Measurements from ENCODE around the gene GLS.
"Not testable (repeated sequence)": the region's sequence is repeated elsewhere in the genome, so short reads cannot be mapped to it uniquely, and the experiment has no call there.

Gene GLS

GRCh38 chr2:190935054-190935453 lies 54.4 kb downstream of the GLS start:
- DNase-seq (ENCODE audit: low spot score): no peak

GRCh38 chr2:190938771-190939335 lies 58.2 kb downstream of the GLS start:
- no peak for DNase-seq (ENCODE audit: low spot score)

DNA sequence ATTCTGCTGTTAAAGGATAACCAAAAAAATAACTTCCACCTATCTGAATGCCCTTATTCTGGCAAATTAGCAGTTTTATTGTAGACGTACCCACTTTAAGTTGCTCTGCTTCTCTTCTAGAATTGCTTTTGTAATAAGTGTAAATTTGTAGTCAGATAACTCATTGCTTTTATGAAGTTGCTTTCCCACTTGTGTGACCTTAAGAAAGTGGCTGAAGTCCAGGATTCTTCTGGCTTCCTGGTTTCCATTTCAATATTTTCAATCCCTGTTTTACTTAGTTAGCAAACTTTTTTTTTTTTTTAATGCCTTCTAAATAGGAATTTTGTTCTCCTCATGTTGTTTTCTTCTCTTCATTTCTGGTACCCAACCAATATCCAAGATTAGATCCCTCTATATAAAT lies 59.8 kb downstream of the GLS start:
- no peak for DNase-seq (ENCODE audit: low spot score)

GRCh38 chr2:190941571-190941970 lies 61.0 kb downstream of the GLS start:
- no peak for DNase-seq (ENCODE audit: low spot score)

DNA sequence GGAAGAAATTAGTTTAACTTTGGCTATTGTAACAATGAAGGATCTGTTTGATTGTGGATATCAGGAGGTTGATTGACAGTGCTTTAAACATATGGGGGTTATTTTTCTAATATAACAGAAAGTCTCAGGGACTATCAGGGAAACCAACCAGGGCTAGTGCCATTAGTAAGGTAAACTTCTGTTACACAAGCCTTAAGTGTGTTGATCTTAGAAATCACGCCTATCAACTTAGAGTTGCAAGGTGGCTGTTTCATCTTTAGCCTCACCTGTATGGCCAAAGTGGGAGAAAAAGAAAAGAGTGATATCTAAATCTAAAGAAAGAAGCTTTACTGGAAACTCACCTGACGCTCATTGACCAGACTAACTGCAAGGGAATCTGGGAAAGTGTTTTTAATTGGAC lies 62.1 kb downstream of the GLS start:
- no peak for DNase-seq (ENCODE audit: low spot score)

DNA sequence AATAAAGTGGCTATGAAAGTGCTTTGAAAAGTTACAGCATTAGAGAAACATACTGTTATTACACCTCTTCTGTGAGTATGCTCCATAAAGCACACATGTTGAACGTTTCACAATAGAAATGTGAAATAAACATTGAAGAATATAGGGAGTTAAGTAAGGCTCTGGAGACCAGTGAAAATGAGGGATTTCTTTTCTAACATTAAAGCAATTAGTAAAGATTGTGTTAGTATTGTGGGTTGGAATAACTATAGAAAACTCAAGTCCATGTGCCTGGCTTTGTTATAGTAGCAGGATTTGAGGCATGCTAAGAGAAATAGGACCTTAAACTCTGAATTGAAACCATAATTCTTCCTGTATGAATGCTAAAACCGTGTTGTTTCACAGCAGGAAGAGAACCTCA lies 63.1 kb downstream of the GLS start:
- DNase-seq (ENCODE audit: low spot score): no peak

DNA sequence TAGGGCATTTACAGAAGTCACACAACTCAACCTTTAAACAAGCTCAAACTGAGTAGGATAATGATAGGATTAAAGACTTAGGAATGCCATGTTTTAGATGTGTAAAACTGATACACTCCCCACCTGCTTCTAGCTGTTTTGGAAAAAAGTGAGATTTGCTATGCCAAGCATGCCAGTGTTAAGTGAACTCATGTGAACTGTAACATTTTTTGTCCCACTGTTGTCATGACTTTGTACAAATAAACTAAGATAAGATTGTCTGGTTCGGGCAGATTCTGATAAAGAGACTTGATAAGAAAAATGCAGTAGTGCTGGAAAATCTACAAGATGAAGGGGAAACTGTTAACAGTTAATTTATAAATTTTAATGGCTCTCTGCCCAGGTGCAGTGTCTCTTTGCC lies 66.5 kb downstream of the GLS start:
- peak; percentile 25 for DNase-seq (ENCODE audit: low spot score)

GRCh38 chr2:190947711-190948251 lies 67.2 kb downstream of the GLS start:
- peak; percentile 75 for DNase-seq (ENCODE audit: low spot score)

- peak; percentile 45 for DNase-seq (ENCODE audit: low spot score)
These were observed 68.0 kb downstream of the GLS start for GRCh38 chr2:190948671-190949070.

GRCh38 chr2:190950566-190950991 lies 70.0 kb downstream of the GLS start:
- no peak for DNase-seq (ENCODE audit: low spot score)

DNA sequence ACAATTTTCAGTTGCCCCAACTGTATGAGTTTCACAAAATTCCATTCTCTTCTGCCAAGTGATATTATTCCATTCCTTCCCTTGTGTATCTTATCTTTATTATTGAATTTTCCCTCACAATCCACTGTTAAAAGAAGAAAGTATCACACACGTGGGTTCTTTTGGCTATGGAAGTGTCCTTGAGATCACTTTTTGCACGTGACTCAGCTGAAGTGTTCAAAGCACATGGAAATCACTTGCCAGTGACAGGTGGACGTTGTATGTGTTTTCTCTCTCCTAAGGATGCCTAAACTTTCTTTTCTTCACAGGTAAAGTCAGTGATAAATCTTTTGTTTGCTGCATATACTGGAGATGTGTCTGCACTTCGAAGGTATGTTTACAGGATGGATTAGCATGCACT lies 72.6 kb downstream of the GLS start:
- no peak for DNase-seq (ENCODE audit: low spot score)

DNA sequence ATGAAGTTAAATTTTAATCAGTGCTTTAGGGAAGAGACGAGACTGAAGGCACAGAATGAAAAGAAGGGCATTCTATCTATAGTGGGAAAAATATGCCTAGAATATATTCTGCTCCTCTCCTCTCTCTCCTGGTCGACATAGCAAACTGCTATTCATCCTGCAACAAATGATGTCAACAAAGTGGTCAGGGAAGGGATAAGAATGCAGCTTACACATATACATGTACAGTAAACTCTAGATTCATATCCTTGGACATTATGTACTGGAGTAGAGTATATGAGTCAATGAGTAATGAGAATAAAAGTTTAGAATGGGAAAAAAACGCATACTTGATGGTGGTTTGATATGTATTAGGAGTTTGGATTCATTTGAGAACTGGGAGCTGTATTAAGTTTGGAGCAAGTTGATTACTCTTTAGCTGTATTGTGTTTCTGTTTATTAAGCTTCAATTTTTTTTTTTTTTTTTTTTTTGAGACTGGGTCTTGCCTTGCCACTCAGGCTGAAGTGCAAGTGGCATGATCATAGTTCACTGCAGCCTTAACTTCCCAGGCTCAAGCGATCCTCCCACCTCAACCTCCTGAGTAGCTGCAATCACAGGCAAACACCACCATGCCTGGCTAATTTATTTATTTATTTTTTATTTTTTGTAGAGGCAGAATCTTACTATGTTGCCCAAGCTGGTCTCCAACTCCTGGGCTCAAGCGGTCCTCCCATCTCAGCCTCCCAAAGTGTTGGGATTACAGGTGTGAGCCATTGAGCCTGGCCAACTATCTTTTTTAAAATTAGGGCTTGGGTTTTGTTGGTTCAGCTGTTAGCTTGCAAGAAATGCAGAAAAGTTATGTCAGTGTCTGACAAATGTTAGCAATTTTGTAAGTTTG lies 79.5 kb downstream of the GLS start:
- DNase-seq (ENCODE audit: low spot score): no peak

DNA sequence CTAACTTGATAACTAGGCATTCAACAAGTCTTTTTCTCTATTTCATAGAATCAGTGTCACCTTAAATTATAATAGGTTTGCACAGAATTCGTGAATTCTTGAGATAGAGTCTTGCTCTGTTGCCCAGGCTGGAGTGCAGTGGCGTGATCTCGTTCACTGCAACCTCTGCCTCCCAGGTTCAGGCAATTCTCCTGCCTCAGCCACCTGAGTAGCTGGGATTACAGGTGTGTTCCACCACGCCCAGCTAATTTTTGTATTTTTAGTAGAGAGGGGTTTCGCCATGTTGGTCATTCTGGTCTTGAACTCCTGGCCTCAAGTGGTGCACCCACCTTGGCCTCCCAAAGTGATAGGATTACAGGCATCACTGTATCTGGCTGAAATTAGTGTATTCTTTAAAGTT lies 80.5 kb downstream of the GLS start:
- DNase-seq (ENCODE audit: low spot score): not testable (repeated sequence)

- DNase-seq (ENCODE audit: low spot score): no peak
These were observed 81.4 kb downstream of the GLS start for GRCh38 chr2:190961918-190962487.

DNA sequence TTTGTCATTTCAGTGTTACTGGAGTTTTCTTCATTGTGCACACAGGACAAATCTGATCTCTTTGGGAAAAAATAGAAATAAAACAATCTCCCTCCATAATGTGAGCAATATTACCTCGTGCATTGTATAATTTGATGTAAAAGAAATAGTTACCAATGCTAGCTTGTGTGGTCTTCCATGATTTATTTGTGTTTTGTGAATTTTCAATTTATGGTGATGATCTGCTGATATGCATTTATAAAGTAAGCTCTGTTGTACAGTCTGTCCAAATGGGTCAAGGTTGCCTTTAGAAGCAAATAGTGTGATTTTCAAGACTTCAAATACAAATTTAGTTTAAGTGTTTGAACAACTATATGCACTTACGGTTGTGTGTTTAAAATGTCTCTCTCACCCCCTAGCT lies 82.5 kb downstream of the GLS start:
- DNase-seq (ENCODE audit: low spot score): no peak

GRCh38 chr2:190964170-190964795 lies 83.7 kb downstream of the GLS start:
- no peak for DNase-seq (ENCODE audit: low spot score)

GRCh38 chr2:190965580-190966222 lies 85.1 kb downstream of the GLS start:
- no peak for DNase-seq (ENCODE audit: low spot score)

GRCh38 chr2:190968522-190968921 lies 87.9 kb downstream of the GLS start:
- no peak for DNase-seq (ENCODE audit: low spot score)

GRCh38 chr2:190970160-190970559 lies 89.5 kb downstream of the GLS start:
- DNase-seq (ENCODE audit: low spot score): no peak

DNA sequence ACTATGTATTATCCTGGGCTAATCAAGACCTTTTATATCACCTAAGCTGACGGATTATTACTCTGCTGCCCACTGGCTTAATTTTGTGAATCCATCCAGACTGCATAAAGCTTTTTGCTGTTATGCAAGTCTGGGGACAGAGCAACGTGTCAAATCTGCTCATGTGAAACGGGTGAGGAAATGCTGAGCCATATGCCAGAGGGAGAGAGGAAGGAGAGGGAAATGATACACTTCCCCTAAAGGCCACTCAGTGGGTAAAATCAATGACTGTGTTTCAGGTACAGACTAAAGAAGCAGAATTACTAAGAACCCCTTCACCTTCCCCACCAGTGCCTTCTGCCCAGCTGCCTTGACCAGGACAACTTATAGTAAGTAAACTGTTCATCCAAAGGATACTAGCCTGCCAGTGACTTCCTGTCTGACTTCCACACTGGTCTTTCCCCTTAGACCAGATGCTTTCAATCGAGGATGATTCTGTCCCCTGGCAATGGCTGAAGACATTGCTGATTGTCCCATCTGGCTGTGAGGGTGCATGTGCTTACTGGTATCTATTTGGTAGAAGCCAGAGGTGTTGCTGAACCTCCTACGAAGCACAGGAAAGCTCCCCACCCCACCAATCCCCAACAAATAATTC lies 90.4 kb downstream of the GLS start:
- DNase-seq (ENCODE audit: low spot score): no peak

GRCh38 chr2:190972213-190972612 lies 91.6 kb downstream of the GLS start:
- DNase-seq (ENCODE audit: low spot score): no peak

DNA sequence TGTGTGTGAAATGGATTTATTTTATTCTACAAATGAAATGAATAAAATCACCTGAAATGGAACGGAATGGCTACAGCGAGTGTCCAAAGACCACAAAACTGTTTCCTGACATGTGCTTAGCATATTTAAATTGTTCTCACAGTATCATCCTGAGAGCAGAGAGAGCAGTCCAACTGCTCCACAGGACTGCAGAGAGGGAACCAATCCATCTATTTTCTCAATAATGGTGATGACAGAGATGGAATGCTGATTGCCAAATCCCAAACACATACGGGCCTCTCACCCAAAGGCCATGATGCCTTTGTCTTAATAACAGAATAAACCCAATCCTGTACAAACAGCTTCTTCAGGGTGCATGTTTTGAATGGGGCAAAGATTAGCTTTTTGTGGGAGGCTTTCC lies 92.2 kb downstream of the GLS start:
- no peak for DNase-seq (ENCODE audit: low spot score)
